Cardiac septum (tissue), 1 donor: Measurements from ENCODE around the gene LSM10. TPM values are rescaled to one million over a fixed set of nuclear protein-coding genes. Genes with fewer than 3 reads are reported as not detected.

Experiments
- DNase-seq: peaks from one replicate; pipeline ENCODE4 v3.0.0-alpha.2; 2020; ENCODE audit warnings: low spot score
- intact Hi-C: fragments of 100-400 bp; cut with DNase I; formaldehyde crosslinking; loops from one replicate; pipeline ENCODE4 v1.14.0; 2022
- long read RNA-seq: library from polyadenylated mRNA; unstranded; transcript quantifications from one replicate; pipeline ENCODE4 v2.0.0, GENCODE V29; 2021
- total RNA-seq: library from RNA; stranded (reverse); fragmentation: NEBNext Ultra II Directional; extraction: Animal tissue kit (Norgen Biotek cat#: 25700); gene quantifications from one replicate; pipeline ENCODE4 v1.2.1, GENCODE V29; 2021
- donor health status: DM: no; HTN: no; CAD: no.

The LSM10 gene
- 52.7 TPM for total RNA-seq
- long read RNA-seq, transcript LSM10-201 (2 exons, 850 nt) = major isoform, 27 of 31 reads
- long read RNA-seq, partial matches to known transcripts = 0 of 31 reads
- long read RNA-seq, other reads (novel, unspliced or antisense) = 2 of 31 reads

- intact Hi-C loops = loop anchor here (2.0 kb wide), 1 partner anchor 13 kb away; the partner anchor contains the start of gene STK40
- DNase-seq = peak; percentile 97
Observed at GRCh38 chr1:36397378-36398230, at the start of gene LSM10. TSS of gene LSM10 (minus strand) at chr1:36397908. CDS start at chr1:36394129, 3,779 bp downstream.

- intact Hi-C loops = no loop called here
- DNase-seq = no peak
Observed at GRCh38 chr1:36447450-36447849, 49.7 kb upstream of the LSM10 start.

GRCh38 chr1:36446746-36447145 lies 49.0 kb upstream of the LSM10 start:
- intact Hi-C loops = no loop called here
- DNase-seq = no peak

GRCh38 chr1:36446271-36446670 lies 48.6 kb upstream of the LSM10 start:
- intact Hi-C loops = no loop called here

GRCh38 chr1:36443297-36443696 lies 45.6 kb upstream of the LSM10 start:
- intact Hi-C loops = no loop called here
- no peak for DNase-seq

More at GRCh38 chr1:36446271-36446670, 48.6 kb upstream of the LSM10 start:
- DNase-seq = no peak

- no peak for DNase-seq
- intact Hi-C loops = no loop called here
Observed at GRCh38 chr1:36442337-36442736, 44.6 kb upstream of the LSM10 start.

GRCh38 chr1:36440646-36441045 lies 42.9 kb upstream of the LSM10 start:
- intact Hi-C loops = no loop called here
- DNase-seq = no peak

- DNase-seq = no peak
- intact Hi-C loops = no loop called here
Observed at GRCh38 chr1:36440044-36440443, 42.3 kb upstream of the LSM10 start.

GRCh38 chr1:36438715-36439114 lies 41.0 kb upstream of the LSM10 start:
- intact Hi-C loops = no loop called here
- DNase-seq = no peak

- DNase-seq = no peak
- intact Hi-C loops = no loop called here
Observed at GRCh38 chr1:36436821-36437220, 39.1 kb upstream of the LSM10 start.

GRCh38 chr1:36433102-36433501 lies 35.4 kb upstream of the LSM10 start:
- intact Hi-C loops = no loop called here
- no peak for DNase-seq

GRCh38 chr1:36432616-36433015 lies 34.9 kb upstream of the LSM10 start:
- intact Hi-C loops = no loop called here
- DNase-seq = no peak

- intact Hi-C loops = loop anchor here (10.0 kb wide), 1 partner anchor 121 kb away; the partner anchor contains the start of gene SH3D21
- no peak for DNase-seq
Observed at GRCh38 chr1:36425791-36426190, 28.1 kb upstream of the LSM10 start.

GRCh38 chr1:36421649-36422048 lies 23.9 kb upstream of the LSM10 start:
- no peak for DNase-seq
- intact Hi-C loops = loop anchor here (2.0 to 10.0 kb wide), 3 partner anchors 79 to 323 kb away; partner anchors contain the start of gene SH3D21

- peak; percentile 95 for DNase-seq
- intact Hi-C loops = loop anchor here (2.0 to 10.0 kb wide), 3 partner anchors 78 to 322 kb away; partner anchors contain the start of gene SH3D21
Observed at GRCh38 chr1:36420836-36421317, 23.2 kb upstream of the LSM10 start.

GRCh38 chr1:36420409-36420808 lies 22.7 kb upstream of the LSM10 start:
- no peak for DNase-seq

GRCh38 chr1:36419569-36419968 lies 21.9 kb upstream of the LSM10 start:
- intact Hi-C loops = no loop called here

More at GRCh38 chr1:36420409-36420808, 22.7 kb upstream of the LSM10 start:
- intact Hi-C loops = loop anchor here (2.0 to 10.0 kb wide), 3 partner anchors 78 to 322 kb away; partner anchors contain the start of gene SH3D21

GRCh38 chr1:36419140-36419539 lies 21.4 kb upstream of the LSM10 start:
- intact Hi-C loops = no loop called here
- DNase-seq = no peak

More at GRCh38 chr1:36419569-36419968, 21.9 kb upstream of the LSM10 start:
- DNase-seq = no peak

- DNase-seq = no peak
- intact Hi-C loops = no loop called here
Observed at GRCh38 chr1:36417931-36418330, 20.2 kb upstream of the LSM10 start.

GRCh38 chr1:36415661-36416326 lies 18.1 kb upstream of the LSM10 start:
- intact Hi-C loops = no loop called here

More at GRCh38 chr1:36415661-36416326, 18.1 kb upstream of the LSM10 start:
- DNase-seq = no peak
